Measurements from ENCODE around the gene RAB10. TPM values are rescaled to one million over a fixed set of nuclear protein-coding genes. Genes with fewer than 3 reads are reported as not detected.
"Not testable (repeated sequence)": the region's sequence is repeated elsewhere in the genome, so short reads cannot be mapped to it uniquely, and the experiment has no call there.

RAB10 gene
- total RNA-seq, 2 donors from 2014 or later, result 70.9 to 86.7 TPM

- no peak overlapping the region for H3K4me3 ChIP-seq
- DNase-seq (ENCODE audit: low spot score), result no peak
- no peaks in the 10 kb centered on the region for H3K27me3 ChIP-seq
- no peaks in the 10 kb centered on the region for H3K36me3 ChIP-seq
- H3K9me3 ChIP-seq, result peaks cover 0 to 4% of the 10 kb centered on the region in 2 donors
- TF ChIP-seq CTCF (IDR thresholded peaks at IDR 0.05), result no peak
- H3K27ac ChIP-seq, result no peak overlapping the region
- H3K4me1 ChIP-seq, result no peaks in the 10 kb centered on the region
These were observed 47.7 kb downstream of the RAB10 start for GRCh38 chr2:26081556-26081955.

- Histone ChIP-seq H3K36me3 (no peaks in the 10 kb centered on the region), H3K27ac (no peak overlapping the region), H3K4me3 (no peak overlapping the region), H3K4me1 (peaks cover 0 to 4% of the 10 kb centered on the region in 2 donors), H3K27me3 (no peaks in the 10 kb centered on the region), H3K9me3 (peaks cover 0 to 4% of the 10 kb centered on the region in 2 donors)
- no peak for DNase-seq (ENCODE audit: low spot score)
- TF ChIP-seq CTCF (IDR thresholded peaks at IDR 0.05), result no peak
These were observed 52.3 kb downstream of the RAB10 start for GRCh38 chr2:26086155-26086637.

GRCh38 chr2:26086779-26087178 is 52.9 kb downstream of the RAB10 start:
- Histone ChIP-seq H3K36me3 (no peaks in the 10 kb centered on the region), H3K27me3 (no peaks in the 10 kb centered on the region), H3K9me3 (peaks cover 0 to 4% of the 10 kb centered on the region in 2 donors), H3K4me1 (peaks cover 0 to 4% of the 10 kb centered on the region in 2 donors), H3K4me3 (no peak overlapping the region), H3K27ac (no peak overlapping the region)
- no peak for TF ChIP-seq CTCF (IDR thresholded peaks at IDR 0.05)
- DNase-seq (ENCODE audit: low spot score), result no peak

GRCh38 chr2:26088038-26088643 is 54.3 kb downstream of the RAB10 start:
- Histone ChIP-seq H3K36me3 (no peaks in the 10 kb centered on the region), H3K27ac (no peak overlapping the region), H3K4me3 (no peak overlapping the region), H3K4me1 (peaks cover 0 to 4% of the 10 kb centered on the region in 2 donors), H3K27me3 (no peaks in the 10 kb centered on the region), H3K9me3 (no peaks in the 10 kb centered on the region)
- peak; percentile 59 to 79 for TF ChIP-seq CTCF (IDR thresholded peaks at IDR 0.05)
- no peak for DNase-seq (ENCODE audit: low spot score)

- H3K4me1 ChIP-seq; DNase-seq (ENCODE audit: low spot score); H3K27ac ChIP-seq; H3K4me3 ChIP-seq; H3K36me3 ChIP-seq; H3K9me3 ChIP-seq; H3K27me3 ChIP-seq: not testable (repeated sequence)
These were observed 55.0 kb downstream of the RAB10 start for GRCh38 chr2:26088931-26089330.

GRCh38 chr2:26089337-26089736 is 55.5 kb downstream of the RAB10 start:
- Histone ChIP-seq H3K4me1 (peaks cover 0 to 4% of the 10 kb centered on the region in 2 donors), H3K36me3 (no peaks in the 10 kb centered on the region), H3K27ac (no peak overlapping the region), H3K4me3 (no peak overlapping the region), H3K27me3 (no peaks in the 10 kb centered on the region), H3K9me3 (no peaks in the 10 kb centered on the region)
- no peak for DNase-seq (ENCODE audit: low spot score)
- TF ChIP-seq CTCF (IDR thresholded peaks at IDR 0.05), result no peak
